ENCODE measurements around the gene THAP3. TPM values are rescaled to one million over a fixed set of nuclear protein-coding genes. Genes with fewer than 3 reads are reported as not detected.

THAP3 gene
- polyA plus RNA-seq, 4 donors = 14.3 to 35.1 (median 18.0) TPM

- FAIRE-seq = no peak
- Histone ChIP-seq H3K4me3 (ENCODE audit: low read depth in 1 of 3, low read length in 3 of 3) (peak overlapping the region; percentile 72 to 89 (median 82)), H3K27me3 (ENCODE audit: control insufficient read depth in 3 of 3, insufficient read depth in 3 of 3, low read length in 3 of 3) (no peaks in the 10 kb centered on the region), H3K36me3 (ENCODE audit: control insufficient read depth in 3 of 3, insufficient read depth in 2 of 3, low read depth in 1 of 3, low read length in 3 of 3) (peaks cover 4 to 34% (median 5%) of the 10 kb centered on the region in 3 donors), H3K27ac (ENCODE audit: low read depth in 1 of 3, low read length in 2 of 3) (peak overlapping the region; percentile 68 to 95 (median 71)), H3K9me3 (ENCODE audit: control insufficient read depth in 2 of 2, insufficient read depth in 1 of 2, low read depth in 1 of 2, low read length in 1 of 2) (no peaks in the 10 kb centered on the region), H3K4me1 (ENCODE audit: control insufficient read depth in 3 of 3, insufficient read depth in 2 of 3, low read depth in 1 of 3, low read length in 2 of 3) (peaks cover 0 to 22% (median 3%) of the 10 kb centered on the region in 3 donors)
- peak; percentile 78 to 80 for DNase-seq
- WGBS, 3 donors = 0% methylated on average over 39 to 40 of the region's 40 CpGs
Observed at GRCh38 chr1:6601049-6601922, 23.4 kb upstream of the THAP3 start.

GRCh38 chr1:6601923-6602668 is 22.6 kb upstream of the THAP3 start:
- FAIRE-seq = no peak
- H3K4me1 ChIP-seq (ENCODE audit: control insufficient read depth in 3 of 3, insufficient read depth in 2 of 3, low read depth in 1 of 3, low read length in 2 of 3) = peaks cover 0 to 22% (median 3%) of the 10 kb centered on the region in 3 donors
- peak; percentile 43 to 84 for DNase-seq

GRCh38 chr1:6602669-6603237 is 21.9 kb upstream of the THAP3 start, which contains the start of gene KLHL21:
KLHL21 (minus strand) TSS chr1:6602869; CDS start chr1:6602817, 52 bp downstream.
- Histone ChIP-seq H3K36me3 (ENCODE audit: control insufficient read depth in 3 of 3, insufficient read depth in 2 of 3, low read depth in 1 of 3, low read length in 3 of 3) (peaks cover 0 to 19% (median 4%) of the 10 kb centered on the region in 3 donors), H3K4me3 (ENCODE audit: low read depth in 1 of 3, low read length in 3 of 3) (peak within 1 kb of the TSS; percentile 72 to 89 (median 82)), H3K9me3 (ENCODE audit: control insufficient read depth in 2 of 2, insufficient read depth in 1 of 2, low read depth in 1 of 2, low read length in 1 of 2) (no peaks in the 10 kb centered on the region), H3K27ac (ENCODE audit: low read depth in 1 of 3, low read length in 2 of 3) (peak within 1 kb of the TSS; percentile 95 to 100 (median 99)), H3K4me1 (ENCODE audit: control insufficient read depth in 3 of 3, insufficient read depth in 2 of 3, low read depth in 1 of 3, low read length in 2 of 3) (peaks cover 0 to 22% (median 3%) of the 10 kb centered on the region in 3 donors), H3K27me3 (ENCODE audit: control insufficient read depth in 3 of 3, insufficient read depth in 3 of 3, low read length in 3 of 3) (no peaks in the 10 kb centered on the region)
- peak; percentile 88 to 94 for DNase-seq
- no peak for FAIRE-seq
- 0% methylated on average over 24 to 84 of the region's 84 CpGs for WGBS, 3 donors

More at GRCh38 chr1:6601923-6602668, 22.6 kb upstream of the THAP3 start:
- WGBS, 3 donors = 0% methylated on average over 77 to 103 of the region's 103 CpGs
- Histone ChIP-seq H3K9me3 (ENCODE audit: control insufficient read depth in 2 of 2, insufficient read depth in 1 of 2, low read depth in 1 of 2, low read length in 1 of 2) (no peaks in the 10 kb centered on the region), H3K27ac (ENCODE audit: low read depth in 1 of 3, low read length in 2 of 3) (peak overlapping the region; percentile 68 to 95 (median 76)), H3K4me3 (ENCODE audit: low read depth in 1 of 3, low read length in 3 of 3) (peak overlapping the region; percentile 72 to 89 (median 82)), H3K27me3 (ENCODE audit: control insufficient read depth in 3 of 3, insufficient read depth in 3 of 3, low read length in 3 of 3) (no peaks in the 10 kb centered on the region), H3K36me3 (ENCODE audit: control insufficient read depth in 3 of 3, insufficient read depth in 2 of 3, low read depth in 1 of 3, low read length in 3 of 3) (peaks cover 0 to 26% (median 5%) of the 10 kb centered on the region in 3 donors)

- no peaks in the 10 kb centered on the region for H3K9me3 ChIP-seq (ENCODE audit: control insufficient read depth in 2 of 2, insufficient read depth in 1 of 2, low read depth in 1 of 2, low read length in 1 of 2)
- whole genome bisulfite sequencing, 3 donors = 1% methylated on average over 35 to 36 of the region's 36 CpGs
- peak overlapping the region; percentile 95 to 100 (median 99) for H3K27ac ChIP-seq (ENCODE audit: low read depth in 1 of 3, low read length in 2 of 3)
- FAIRE-seq = no peak
- peak overlapping the region; percentile 41 to 89 (median 54) for H3K4me3 ChIP-seq (ENCODE audit: low read depth in 1 of 3, low read length in 3 of 3)
- peak; percentile 71 to 90 for DNase-seq
- H3K27me3 ChIP-seq (ENCODE audit: control insufficient read depth in 3 of 3, insufficient read depth in 3 of 3, low read length in 3 of 3) = no peaks in the 10 kb centered on the region
- H3K36me3 ChIP-seq (ENCODE audit: control insufficient read depth in 3 of 3, insufficient read depth in 2 of 3, low read depth in 1 of 3, low read length in 3 of 3) = peaks cover 0 to 13% (median 0%) of the 10 kb centered on the region in 3 donors
- H3K4me1 ChIP-seq (ENCODE audit: control insufficient read depth in 3 of 3, insufficient read depth in 2 of 3, low read depth in 1 of 3, low read length in 2 of 3) = peaks cover 0 to 22% (median 3%) of the 10 kb centered on the region in 3 donors
Observed at GRCh38 chr1:6603238-6603914, 21.3 kb upstream of the THAP3 start.

- FAIRE-seq = no peak
- peak overlapping the region; percentile 95 to 100 (median 99) for H3K27ac ChIP-seq (ENCODE audit: low read depth in 1 of 3, low read length in 2 of 3)
Observed at GRCh38 chr1:6603915-6604558, 20.6 kb upstream of the THAP3 start.

GRCh38 chr1:6612641-6613360 is 11.9 kb upstream of the THAP3 start:
- FAIRE-seq (no peak), DNase-seq (peak in 1 of 2 donors; percentile 62)
- Histone ChIP-seq H3K36me3 (ENCODE audit: control insufficient read depth in 3 of 3, insufficient read depth in 2 of 3, low read depth in 1 of 3, low read length in 3 of 3) (peaks cover 0 to 10% (median 0%) of the 10 kb centered on the region in 3 donors), H3K27ac (ENCODE audit: low read depth in 1 of 3, low read length in 2 of 3) (peak overlapping the region; percentile 88 to 91 (median 90)), H3K4me1 (ENCODE audit: control insufficient read depth in 3 of 3, insufficient read depth in 2 of 3, low read depth in 1 of 3, low read length in 2 of 3) (no peaks in the 10 kb centered on the region), H3K9me3 (ENCODE audit: control insufficient read depth in 2 of 2, insufficient read depth in 1 of 2, low read depth in 1 of 2, low read length in 1 of 2) (no peaks in the 10 kb centered on the region), H3K27me3 (ENCODE audit: control insufficient read depth in 3 of 3, insufficient read depth in 3 of 3, low read length in 3 of 3) (no peaks in the 10 kb centered on the region), H3K4me3 (ENCODE audit: low read depth in 1 of 3, low read length in 3 of 3) (peak overlapping the region; percentile 85 to 99 (median 87))
- 0 to 1% (median 1%) methylated on average over 44 to 67 of the region's 67 CpGs for WGBS, 3 donors

More at GRCh38 chr1:6603915-6604558, 20.6 kb upstream of the THAP3 start:
- no peak for DNase-seq
- Histone ChIP-seq H3K4me3 (ENCODE audit: low read depth in 1 of 3, low read length in 3 of 3) (peak overlapping the region in 2 of 3 donors; percentile 41 to 89), H3K36me3 (ENCODE audit: control insufficient read depth in 3 of 3, insufficient read depth in 2 of 3, low read depth in 1 of 3, low read length in 3 of 3) (peaks cover 0 to 9% (median 0%) of the 10 kb centered on the region in 3 donors), H3K4me1 (ENCODE audit: control insufficient read depth in 3 of 3, insufficient read depth in 2 of 3, low read depth in 1 of 3, low read length in 2 of 3) (peaks cover 0 to 22% (median 3%) of the 10 kb centered on the region in 3 donors), H3K9me3 (ENCODE audit: control insufficient read depth in 2 of 2, insufficient read depth in 1 of 2, low read depth in 1 of 2, low read length in 1 of 2) (no peaks in the 10 kb centered on the region), H3K27me3 (ENCODE audit: control insufficient read depth in 3 of 3, insufficient read depth in 3 of 3, low read length in 3 of 3) (no peaks in the 10 kb centered on the region)
- 38 to 65% (median 63%) methylated on average over 19 of the region's 19 CpGs for WGBS, 3 donors

Measured in small intestine (tissue), 7 donors.